Vagina (tissue), 2 donors: ENCODE measurements around the gene RPUSD1. TPM values are rescaled to one million over a fixed set of nuclear protein-coding genes. Genes with fewer than 3 reads are reported as not detected.

ENCODE experiments used
- DNase-seq, 2 donors: peaks; one replicate each; pipeline ENCODE4 v3.0.0-alpha.2; 2017; ENCODE audit errors: extremely low spot score in 2 of 2
- H3K27ac ChIP-seq: fragments of 200-600 bp; sonication (generic); one replicate; pipeline ENCODE4 v1.5.1; 2019
- H3K27me3 ChIP-seq: fragments of 200-600 bp; sonication (generic); one replicate; pipeline ENCODE4 v1.5.1; 2019
- H3K36me3 ChIP-seq, 2 donors: fragments of 200-600 bp; sonication (generic); one replicate each; pipeline ENCODE4 v1.5.1; 2017 to 2019
- H3K4me1 ChIP-seq: fragments of 200-600 bp; sonication (generic); one replicate; pipeline ENCODE4 v1.5.1; 2019
- H3K4me3 ChIP-seq, 2 donors: fragments of 200-600 bp; sonication (generic); 1 replicate in 1 of 2; 2 replicates in 1 of 2; pipeline ENCODE4 v1.5.1; 2016 to 2019
- H3K9me3 ChIP-seq: fragments of 200-600 bp; sonication (generic); one replicate; pipeline ENCODE4 v1.5.1; 2019
- POLR2A ChIP-seq, 2 donors: fragments of 450-650 bp; IDR thresholded peaks; one replicate each; pipeline ENCODE4 v1.6.1; 2017; ENCODE audit warnings: antibody characterized with exemption in 2 of 2, mild to moderate bottlenecking in 2 of 2, moderate library complexity in 2 of 2
- POLR2AphosphoS5 ChIP-seq, 2 donors: sonication (generic); formaldehyde crosslinking; IDR thresholded peaks; one replicate each; pipeline ENCODE4 v1.9.0; 2017; ENCODE audit warnings: antibody characterized with exemption in 2 of 2, mild to moderate bottlenecking in 2 of 2, low read depth in 1 of 2; ENCODE audit not compliant: insufficient read depth in 1 of 2
- intact Hi-C: fragments of 100-400 bp; cut with DNase I; formaldehyde crosslinking; loops from one replicate; pipeline ENCODE4 v1.15.1; 2023
- total RNA-seq: library from RNA; depleted of rRNA; stranded (reverse); fragments of >200 nt; gene quantifications from one replicate; pipeline ENCODE4 v1.2.3, GENCODE V29; 2016
- TF ChIP-seq, protein P1 (sequence below), 3 experiments: fragments of 450-650 bp in 2 of 3; fragments of 200-600 bp in 1 of 3; sonication (generic) in 1 of 3; IDR thresholded peaks; one replicate each; pipeline ENCODE4 v1.5.1; 2017 to 2019; ENCODE audit warnings: antibody characterized with exemption in 3 of 3, mild to moderate bottlenecking in 2 of 3, moderate library complexity in 2 of 3

The RPUSD1 gene
- total RNA-seq, 1 donor from 2014 or later: 17.2 TPM

DNA sequence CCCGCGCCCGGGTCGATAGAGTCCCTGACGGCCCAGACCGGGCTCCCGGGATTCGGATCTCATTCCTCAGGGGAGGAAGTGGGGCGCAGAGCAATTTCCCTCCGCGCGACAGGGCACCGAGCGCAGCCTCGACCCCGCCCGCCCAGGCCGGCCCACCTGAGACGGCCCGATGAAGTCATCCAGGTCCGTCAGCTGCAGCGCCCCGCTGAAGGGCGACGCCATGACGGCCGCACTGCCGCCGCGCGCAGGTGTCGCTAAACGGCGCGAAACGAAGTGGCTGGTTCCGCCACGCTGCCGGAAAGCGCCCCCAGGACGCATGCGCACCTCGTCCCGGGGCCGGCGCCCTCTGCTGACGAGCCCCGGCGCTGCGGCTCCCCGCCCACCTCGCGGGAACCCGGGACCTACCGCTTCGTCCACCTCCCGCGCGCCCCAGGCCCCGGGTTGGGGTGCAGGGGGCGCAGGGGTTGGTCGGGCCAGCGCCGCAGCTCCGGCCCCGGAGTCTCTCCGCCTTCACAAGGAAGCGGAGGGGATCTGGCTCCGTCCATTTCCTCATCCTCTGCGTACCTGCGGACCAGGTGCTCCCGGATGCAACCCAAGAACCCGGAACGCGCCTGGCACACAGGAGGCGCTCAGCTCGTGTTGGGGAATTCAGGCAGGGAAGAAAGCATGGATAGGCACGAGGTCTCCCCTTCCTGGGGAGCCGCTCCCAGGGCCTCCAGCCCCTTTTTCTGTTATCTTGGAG is 47.2 kb downstream of the RPUSD1 start, which contains the start of gene CIAO3:
CIAO3 (minus strand) TSS at position 234 of the 742 bp plus-strand sequence; CDS start at position 222, 12 bp downstream.
- Histone ChIP-seq H3K9me3 (no peaks in the 10 kb centered on the region), H3K27me3 (no peaks in the 10 kb centered on the region), H3K36me3 (peaks cover 0 to 15% of the 10 kb centered on the region in 2 donors), H3K4me1 (peaks cover 28% of the 10 kb centered on the region), H3K4me3 (peak within 1 kb of the TSS; percentile 85 to 90), H3K27ac (peak within 1 kb of the TSS; percentile 67)
- DNase-seq: no peak
- intact Hi-C loops: no loop called here
- TF ChIP-seq, protein P1, sequence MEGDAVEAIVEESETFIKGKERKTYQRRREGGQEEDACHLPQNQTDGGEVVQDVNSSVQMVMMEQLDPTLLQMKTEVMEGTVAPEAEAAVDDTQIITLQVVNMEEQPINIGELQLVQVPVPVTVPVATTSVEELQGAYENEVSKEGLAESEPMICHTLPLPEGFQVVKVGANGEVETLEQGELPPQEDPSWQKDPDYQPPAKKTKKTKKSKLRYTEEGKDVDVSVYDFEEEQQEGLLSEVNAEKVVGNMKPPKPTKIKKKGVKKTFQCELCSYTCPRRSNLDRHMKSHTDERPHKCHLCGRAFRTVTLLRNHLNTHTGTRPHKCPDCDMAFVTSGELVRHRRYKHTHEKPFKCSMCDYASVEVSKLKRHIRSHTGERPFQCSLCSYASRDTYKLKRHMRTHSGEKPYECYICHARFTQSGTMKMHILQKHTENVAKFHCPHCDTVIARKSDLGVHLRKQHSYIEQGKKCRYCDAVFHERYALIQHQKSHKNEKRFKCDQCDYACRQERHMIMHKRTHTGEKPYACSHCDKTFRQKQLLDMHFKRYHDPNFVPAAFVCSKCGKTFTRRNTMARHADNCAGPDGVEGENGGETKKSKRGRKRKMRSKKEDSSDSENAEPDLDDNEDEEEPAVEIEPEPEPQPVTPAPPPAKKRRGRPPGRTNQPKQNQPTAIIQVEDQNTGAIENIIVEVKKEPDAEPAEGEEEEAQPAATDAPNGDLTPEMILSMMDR (IDR thresholded peaks at IDR 0.05): peak; percentile 87 to 99 (median 97)
- TF ChIP-seq POLR2A (IDR thresholded peaks at IDR 0.05) (no peak), POLR2AphosphoS5 (IDR thresholded peaks at IDR 0.05; ENCODE audit: insufficient read depth in 1 of 2, low read depth in 1 of 2) (peak; percentile 88 to 94)

DNA sequence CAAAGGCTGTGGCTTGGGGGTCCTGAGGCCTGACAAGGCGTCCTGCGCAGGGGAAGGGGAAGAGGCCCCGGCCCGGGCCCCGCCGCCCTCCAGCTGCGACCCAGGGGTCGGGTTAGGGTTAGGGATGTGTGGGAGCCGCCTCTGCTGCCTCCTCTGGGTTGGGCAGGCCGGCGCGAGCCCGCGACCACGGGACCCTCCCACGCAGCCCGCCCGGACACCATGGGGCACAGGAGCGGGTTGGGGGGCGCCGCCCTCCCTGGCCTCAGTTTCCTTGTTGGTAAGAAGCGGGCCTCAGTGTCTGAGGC is 47.8 kb downstream of the RPUSD1 start:
- Histone ChIP-seq H3K4me1 (peaks cover 28% of the 10 kb centered on the region), H3K9me3 (no peaks in the 10 kb centered on the region), H3K36me3 (peaks cover 0 to 20% of the 10 kb centered on the region in 2 donors), H3K4me3 (peak overlapping the region; percentile 85 to 90), H3K27me3 (no peaks in the 10 kb centered on the region), H3K27ac (peak overlapping the region; percentile 67)
- intact Hi-C loops: no loop called here
- TF ChIP-seq POLR2A (IDR thresholded peaks at IDR 0.05) (no peak), POLR2AphosphoS5 (IDR thresholded peaks at IDR 0.05; ENCODE audit: insufficient read depth in 1 of 2, low read depth in 1 of 2) (no peak)
- TF ChIP-seq, protein P1 (IDR thresholded peaks at IDR 0.05): no peak
- no peak for DNase-seq

DNA sequence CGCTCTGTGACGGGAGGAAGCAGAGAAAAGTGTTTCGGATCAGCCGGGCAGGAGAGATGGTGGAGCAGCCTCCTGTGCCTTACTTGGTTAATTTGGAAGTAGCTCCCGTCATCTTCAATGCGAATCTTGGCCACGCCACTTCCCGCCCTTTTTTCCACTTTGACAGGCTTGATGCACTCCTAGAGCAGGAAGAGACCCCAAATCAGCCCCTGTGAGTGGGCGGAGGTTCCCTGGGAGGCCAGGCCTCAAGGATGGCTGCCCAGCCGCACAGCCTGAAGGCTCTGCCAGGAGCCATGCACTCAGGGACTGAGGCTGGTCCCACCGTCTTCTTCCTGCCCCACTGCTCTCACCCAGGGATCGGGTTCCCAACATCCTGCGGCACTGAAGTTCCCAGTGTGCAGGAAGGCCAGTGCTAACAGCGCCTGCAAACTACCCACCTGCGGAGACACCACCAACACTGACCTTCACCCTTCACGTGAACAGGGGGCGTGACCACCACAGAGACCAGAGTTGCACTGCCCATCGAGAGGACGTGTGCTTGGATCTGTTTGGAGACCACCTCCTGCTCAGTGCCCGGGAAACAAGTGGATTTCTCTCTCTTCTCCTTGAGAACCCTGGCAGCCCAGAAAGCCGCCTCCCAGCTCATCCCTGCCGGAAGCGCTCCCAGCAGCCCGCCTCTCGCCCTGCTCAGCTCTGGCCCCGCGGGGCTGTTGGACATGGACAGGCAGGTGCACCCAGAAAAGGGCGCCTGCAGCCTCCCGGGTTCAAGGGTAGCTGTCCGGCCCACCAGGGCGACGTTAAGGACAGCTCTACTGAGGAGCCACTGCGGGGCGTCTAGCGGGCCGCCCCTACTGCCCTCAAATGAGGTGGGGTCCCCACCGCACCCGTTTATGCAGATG is 48.4 kb downstream of the RPUSD1 start:
- no peak for TF ChIP-seq POLR2A (IDR thresholded peaks at IDR 0.05)
- TF ChIP-seq POLR2AphosphoS5 (IDR thresholded peaks at IDR 0.05; ENCODE audit: insufficient read depth in 1 of 2, low read depth in 1 of 2): no peak
- TF ChIP-seq, protein P1 (IDR thresholded peaks at IDR 0.05): no peak
- intact Hi-C loops: no loop called here
- Histone ChIP-seq H3K27ac (peak overlapping the region; percentile 67), H3K27me3 (no peaks in the 10 kb centered on the region), H3K4me1 (peaks cover 28% of the 10 kb centered on the region), H3K36me3 (peaks cover 0 to 26% of the 10 kb centered on the region in 2 donors), H3K4me3 (peak overlapping the region; percentile 85 to 90), H3K9me3 (no peaks in the 10 kb centered on the region)
- no peak for DNase-seq

DNA sequence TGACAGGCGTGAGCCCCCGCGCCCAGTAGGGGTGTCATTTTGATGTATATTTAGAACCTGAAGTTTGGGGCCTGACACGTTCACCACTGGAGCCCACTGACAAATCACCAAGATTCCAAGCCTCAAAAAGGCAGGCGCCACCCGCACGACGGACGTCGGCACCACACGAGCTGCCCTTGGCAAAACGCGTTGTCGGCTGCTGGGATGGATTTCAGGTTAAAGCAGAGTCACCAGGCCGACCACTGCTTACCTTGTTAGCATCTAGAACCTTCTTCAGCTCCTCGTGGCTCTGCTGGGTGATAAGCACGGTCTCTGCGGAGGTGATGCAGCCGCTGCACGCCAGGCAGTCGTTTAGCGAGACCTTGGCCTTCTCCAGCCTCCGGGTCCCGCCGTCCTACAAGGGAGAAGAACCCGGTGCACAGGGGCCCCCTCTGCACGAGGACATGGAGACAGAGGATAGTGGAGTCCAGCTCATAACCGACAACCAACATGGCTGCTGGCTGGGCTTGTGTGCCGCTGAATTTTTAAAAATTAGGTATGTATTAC is 51.2 kb downstream of the RPUSD1 start:
- TF ChIP-seq, protein P1 (IDR thresholded peaks at IDR 0.05): no peak
- TF ChIP-seq POLR2A (IDR thresholded peaks at IDR 0.05): no peak
- TF ChIP-seq POLR2AphosphoS5 (IDR thresholded peaks at IDR 0.05; ENCODE audit: insufficient read depth in 1 of 2, low read depth in 1 of 2): no peak
- Histone ChIP-seq H3K4me1 (peaks cover 28% of the 10 kb centered on the region), H3K4me3 (no peak overlapping the region), H3K27me3 (no peaks in the 10 kb centered on the region), H3K27ac (no peak overlapping the region), H3K9me3 (no peaks in the 10 kb centered on the region), H3K36me3 (peaks cover 0 to 44% of the 10 kb centered on the region in 2 donors)
- intact Hi-C loops: no loop called here
- no peak for DNase-seq
